GM12873 (cell line): Measurements from ENCODE around the gene NECAB3.

Source experiments
- TF ChIP-seq, protein P1 (sequence below): IDR thresholded peaks from 2 replicates; pipeline ENCODE4 v1.5.1; 2012; ENCODE audit warnings: low read depth, mild to moderate bottlenecking, moderate library complexity, low read length, control low read depth; ENCODE audit not compliant: insufficient read depth; ENCODE audit errors: missing control alignments

NECAB3 gene

DNA sequence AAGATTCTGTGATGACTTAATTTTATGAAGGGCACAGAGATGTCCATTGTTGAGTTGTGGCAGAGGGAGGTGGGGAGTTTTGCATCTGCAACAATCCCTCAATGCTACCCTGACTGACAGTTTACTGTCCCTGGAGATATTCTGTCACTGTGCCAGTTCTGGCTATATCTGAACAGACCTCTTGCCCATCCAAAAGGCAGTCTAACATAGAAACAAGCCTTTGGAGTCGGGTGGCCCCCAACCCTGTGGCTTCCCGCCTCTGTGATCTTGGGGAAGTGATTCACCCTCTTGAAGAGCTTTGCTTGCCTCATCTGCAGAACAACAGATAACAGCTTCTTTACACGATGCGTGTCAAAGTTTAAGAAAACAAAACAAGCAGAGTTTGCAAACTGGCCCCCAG lies 15.7 kb upstream of the NECAB3 start:
- TF ChIP-seq, protein P1, sequence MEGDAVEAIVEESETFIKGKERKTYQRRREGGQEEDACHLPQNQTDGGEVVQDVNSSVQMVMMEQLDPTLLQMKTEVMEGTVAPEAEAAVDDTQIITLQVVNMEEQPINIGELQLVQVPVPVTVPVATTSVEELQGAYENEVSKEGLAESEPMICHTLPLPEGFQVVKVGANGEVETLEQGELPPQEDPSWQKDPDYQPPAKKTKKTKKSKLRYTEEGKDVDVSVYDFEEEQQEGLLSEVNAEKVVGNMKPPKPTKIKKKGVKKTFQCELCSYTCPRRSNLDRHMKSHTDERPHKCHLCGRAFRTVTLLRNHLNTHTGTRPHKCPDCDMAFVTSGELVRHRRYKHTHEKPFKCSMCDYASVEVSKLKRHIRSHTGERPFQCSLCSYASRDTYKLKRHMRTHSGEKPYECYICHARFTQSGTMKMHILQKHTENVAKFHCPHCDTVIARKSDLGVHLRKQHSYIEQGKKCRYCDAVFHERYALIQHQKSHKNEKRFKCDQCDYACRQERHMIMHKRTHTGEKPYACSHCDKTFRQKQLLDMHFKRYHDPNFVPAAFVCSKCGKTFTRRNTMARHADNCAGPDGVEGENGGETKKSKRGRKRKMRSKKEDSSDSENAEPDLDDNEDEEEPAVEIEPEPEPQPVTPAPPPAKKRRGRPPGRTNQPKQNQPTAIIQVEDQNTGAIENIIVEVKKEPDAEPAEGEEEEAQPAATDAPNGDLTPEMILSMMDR: no peak

DNA sequence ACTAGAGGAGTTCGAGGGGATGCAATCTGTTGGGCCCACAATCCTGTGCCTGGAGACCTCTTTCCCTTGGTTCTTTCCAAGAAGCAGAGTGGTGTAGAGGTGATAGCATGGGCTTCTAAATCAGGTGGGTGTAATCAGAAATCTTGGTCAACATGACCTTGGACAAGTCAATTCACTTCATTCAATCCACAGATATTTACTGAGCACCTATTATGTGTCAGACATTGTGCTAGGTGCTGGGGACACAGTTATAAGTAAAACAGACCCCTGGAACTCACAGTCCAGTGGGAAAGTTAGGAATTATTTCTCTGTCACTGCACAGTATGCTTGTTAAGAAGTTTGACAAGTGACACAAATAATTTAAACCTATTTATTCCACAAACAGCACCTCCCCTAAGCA lies 15.3 kb upstream of the NECAB3 start:
- TF ChIP-seq, protein P1: no peak

DNA sequence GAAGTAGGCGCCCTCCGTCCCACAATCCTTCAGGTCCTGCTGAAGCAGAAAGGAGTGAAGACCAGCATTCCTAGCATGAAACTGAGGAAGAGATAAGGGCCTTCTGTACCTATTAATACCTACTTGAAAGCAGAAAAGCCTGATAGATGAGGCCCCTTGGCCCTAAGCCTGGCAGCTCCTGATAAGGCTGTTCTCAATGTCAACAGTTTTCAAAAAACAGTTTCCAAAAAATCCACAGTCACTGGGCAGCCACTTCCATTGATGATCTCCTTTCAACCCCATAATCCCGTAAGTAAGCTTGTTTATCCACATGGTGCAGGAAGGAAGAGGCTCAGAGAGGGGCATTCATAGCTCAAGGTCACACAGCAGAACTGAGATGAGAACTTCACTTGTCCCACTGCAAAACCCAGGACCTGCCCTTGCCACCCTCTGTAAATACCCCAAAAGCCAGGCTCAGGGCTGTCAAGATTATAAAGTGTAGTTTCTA lies 14.8 kb upstream of the NECAB3 start:
- TF ChIP-seq, protein P1: no peak

DNA sequence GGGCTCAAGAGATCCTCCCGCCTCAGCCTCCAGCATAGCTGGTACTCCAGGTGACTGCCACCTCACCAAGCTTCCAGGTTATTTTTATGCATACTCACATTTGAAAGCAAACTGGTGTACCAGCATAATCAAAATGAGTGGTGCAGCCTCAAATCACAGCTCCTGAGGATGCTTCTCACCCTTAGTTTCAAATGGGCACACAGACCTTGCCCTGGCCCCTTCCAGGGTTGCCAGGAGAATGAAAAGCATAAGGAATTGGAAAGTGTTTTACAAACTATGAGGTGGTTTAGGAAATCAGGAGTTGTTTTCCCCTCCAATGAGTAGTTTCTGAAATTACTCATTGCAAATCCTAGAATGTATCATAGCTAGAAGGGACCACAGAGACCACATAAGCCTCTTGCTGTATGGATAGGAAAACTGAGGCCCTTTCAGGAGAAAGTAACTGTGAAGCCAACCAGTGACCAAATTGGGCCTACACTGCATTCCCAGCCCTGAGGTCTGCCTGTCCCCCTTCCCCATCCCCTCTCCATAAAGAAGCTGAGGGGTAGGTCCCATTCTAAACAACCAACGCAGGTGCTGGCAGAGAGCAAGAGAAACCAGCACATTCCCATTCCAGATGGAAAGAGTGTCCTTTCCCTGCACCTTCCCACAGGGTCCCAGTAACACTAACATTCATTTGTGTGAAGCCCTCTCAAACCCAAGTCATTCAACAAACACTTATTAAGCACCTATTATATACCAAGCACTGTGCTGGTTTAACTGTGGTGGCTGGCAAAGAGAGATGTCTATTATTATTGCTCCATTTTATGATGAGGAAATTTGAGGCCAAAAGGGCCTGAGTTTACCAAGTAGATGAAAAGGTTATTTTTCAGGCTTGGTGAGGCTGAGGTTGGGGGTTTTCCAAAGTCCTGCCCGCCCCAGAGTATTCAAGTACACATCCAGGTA lies 14.0 kb upstream of the NECAB3 start:
- TF ChIP-seq, protein P1: no peak

DNA sequence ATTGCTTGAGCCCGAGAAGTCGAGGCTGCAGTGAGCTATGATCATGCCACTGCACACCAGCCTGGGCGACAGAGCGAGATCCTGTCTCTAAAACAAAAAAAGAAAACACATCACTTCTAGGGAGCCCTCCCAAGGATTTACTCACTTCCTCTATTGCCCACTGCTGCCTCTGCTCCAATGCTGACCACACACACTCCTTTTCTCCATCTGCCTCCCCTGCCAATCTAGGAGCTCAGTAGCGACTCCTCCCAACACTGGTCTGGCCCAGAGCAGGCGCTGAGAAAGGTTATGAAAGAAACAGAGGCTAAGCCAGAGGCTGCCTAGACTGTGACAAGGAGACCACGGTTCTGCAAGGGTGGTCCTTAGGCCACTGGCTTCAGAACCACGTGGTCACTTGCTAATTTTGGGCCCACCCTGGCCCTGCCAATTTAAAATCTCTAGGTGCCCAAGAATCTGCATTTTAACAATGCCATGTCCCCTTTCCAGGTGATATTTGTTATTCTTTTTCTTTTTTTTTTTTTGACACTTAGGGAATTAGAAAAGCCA lies 13.2 kb upstream of the NECAB3 start:
- TF ChIP-seq, protein P1: no peak

DNA sequence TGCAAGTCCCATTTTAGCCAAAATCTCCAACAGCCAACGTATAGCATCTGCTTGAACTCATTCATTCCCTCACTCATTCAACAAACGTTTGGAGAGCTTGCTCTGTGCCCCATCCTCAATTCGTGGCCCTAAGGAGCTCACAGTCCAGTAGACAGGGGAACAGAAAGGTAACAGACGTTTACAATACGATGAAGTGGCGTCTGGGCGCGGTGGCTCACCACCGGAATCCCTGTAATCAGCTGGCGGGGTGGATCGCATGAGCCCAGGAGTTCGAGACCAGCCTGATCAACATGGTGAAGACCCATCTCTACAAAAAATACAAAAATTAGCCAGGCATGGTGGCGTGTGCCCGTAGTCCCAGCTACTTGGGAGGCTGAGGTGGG lies 12.7 kb upstream of the NECAB3 start:
- TF ChIP-seq, protein P1: no peak

DNA sequence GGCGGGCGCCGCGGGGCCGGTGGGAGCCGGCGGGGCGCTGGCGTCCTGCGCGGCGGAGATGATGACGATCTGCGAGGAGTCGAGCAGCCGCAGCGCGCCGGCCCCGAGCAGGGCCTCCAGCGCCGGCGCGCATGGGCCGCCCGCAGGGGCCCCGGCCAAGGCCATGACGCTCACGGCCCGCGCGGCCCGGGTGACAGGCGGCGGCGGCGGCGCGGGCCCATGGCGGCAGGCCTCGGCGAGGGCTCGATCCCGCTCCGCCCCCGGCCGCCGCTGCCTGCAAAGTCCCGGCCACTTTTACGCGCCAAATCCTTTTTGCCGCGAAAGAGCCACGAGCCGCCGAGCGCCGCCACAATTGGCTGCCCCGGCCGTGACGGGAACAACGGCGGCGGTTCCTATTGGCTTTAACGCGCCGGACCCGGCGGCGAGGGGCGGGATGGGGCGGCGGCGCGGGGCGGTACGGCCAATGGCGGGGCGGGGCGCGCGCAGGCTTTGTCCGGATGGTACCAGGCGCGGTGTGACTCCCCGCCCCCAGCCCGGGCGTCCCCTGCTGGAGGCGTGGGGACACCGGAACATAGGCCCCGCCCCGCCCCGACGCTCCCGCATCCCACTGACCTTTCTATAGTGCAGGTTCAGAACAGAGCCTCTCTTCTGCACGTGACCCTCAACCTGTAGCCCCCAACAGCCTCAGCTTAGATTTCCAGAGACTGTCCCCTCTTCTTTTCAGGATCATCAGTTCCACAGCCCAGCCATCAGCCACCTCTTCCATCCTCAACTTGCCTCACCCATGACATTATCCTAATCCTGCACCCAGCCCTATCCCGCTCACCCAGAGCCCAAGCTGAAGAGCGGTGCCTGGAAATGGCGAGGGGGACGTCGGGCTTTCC lies 12.1 kb upstream of the NECAB3 start, which contains the start of gene E2F1:
Gene E2F1 (minus strand): TSS at position 286 of the 884 bp plus-strand sequence. CDS start 121 bp downstream, at position 165.
- TF ChIP-seq, protein P1: peak; percentile 22
